Fibroblast of villous mesenchyme (primary cell): ENCODE data around the gene ZNF100. TPM values are rescaled to one million over a fixed set of nuclear protein-coding genes. Genes with fewer than 3 reads are reported as not detected.
"Not testable (repeated sequence)": the region's sequence is repeated elsewhere in the genome, so short reads cannot be mapped to it uniquely, and the experiment has no call there.

Source experiments
- DNase-seq: peaks from one replicate; pipeline ENCODE4 v3.0.0-alpha.2; 2010; ENCODE audit warnings: low read depth
- H3K4me3 ChIP-seq: 2 replicates; pipeline ENCODE4 v1.5.1; 2011; ENCODE audit warnings: low read depth, mild to moderate bottlenecking, low read length
- CTCF ChIP-seq: IDR thresholded peaks from 2 replicates; pipeline ENCODE4 v1.5.1; 2012; ENCODE audit warnings: low read depth, mild to moderate bottlenecking, low read length; ENCODE audit not compliant: insufficient read depth
- total RNA-seq: library from RNA; depleted of rRNA; stranded (reverse); fragments of >200 nt; gene quantifications from 2 replicates; pipeline ENCODE4 v1.2.3, GENCODE V29; 2012

The ZNF100 gene
- total RNA-seq, 1 donor, result 5.6 TPM

GRCh38 chr19:21758296-21758695 is 9.1 kb downstream of the ZNF100 start:
- no peak for DNase-seq
- no peak overlapping the region for H3K4me3 ChIP-seq
- no peak for TF ChIP-seq CTCF

- DNase-seq, H3K4me3 ChIP-seq: not testable (repeated sequence)
Observed at GRCh38 chr19:21755555-21755954, 11.8 kb downstream of the ZNF100 start.

- no peak for TF ChIP-seq CTCF
- no peak overlapping the region for H3K4me3 ChIP-seq
- DNase-seq, result peak; percentile 30
Observed at GRCh38 chr19:21751384-21751783, 16.0 kb downstream of the ZNF100 start.

- TF ChIP-seq CTCF, result no peak
- DNase-seq, result no peak
- H3K4me3 ChIP-seq, result no peak overlapping the region
Observed at GRCh38 chr19:21750586-21751128, 16.7 kb downstream of the ZNF100 start.

GRCh38 chr19:21749090-21749489 is 18.3 kb downstream of the ZNF100 start:
- TF ChIP-seq CTCF, result no peak
- H3K4me3 ChIP-seq, result no peak overlapping the region
- peak; percentile 10 for DNase-seq

- no peak overlapping the region for H3K4me3 ChIP-seq
- TF ChIP-seq CTCF, result no peak
- no peak for DNase-seq
Observed at GRCh38 chr19:21748088-21748487, 19.3 kb downstream of the ZNF100 start.

- no peak overlapping the region for H3K4me3 ChIP-seq
- TF ChIP-seq CTCF, result no peak
- no peak for DNase-seq
Observed at GRCh38 chr19:21740559-21740958, 26.8 kb downstream of the ZNF100 start.

- H3K4me3 ChIP-seq, DNase-seq: not testable (repeated sequence)
Observed at GRCh38 chr19:21726942-21727747, 40.2 kb downstream of the ZNF100 start.
